Stimulated activated CD8-positive, alpha-beta memory T cell treated with anti-CD3 and anti-CD28 coated beads, Interleukin-7, amount 100 ng/mL, for 48 hours (primary cell): ENCODE results near the gene FOXL3.
"Not testable (repeated sequence)": the region's sequence is repeated elsewhere in the genome, so short reads cannot be mapped to it uniquely, and the experiment has no call there.

Source experiments
- DNase-seq, 2 donors: peaks; one replicate each; pipeline ENCODE4 v3.0.0-alpha.2; 2020; ENCODE audit warnings: low read depth in 1 of 2; ENCODE audit errors: extremely low read depth in 1 of 2

The FOXL3 gene

GRCh38 chr7:289756-290553, at the start of gene FOXL3:
Gene FOXL3 (plus strand): TSS chr7:290170. CDS start chr7:290170, 0 bp downstream.
- DNase-seq, result no peak

- DNase-seq, result peak in 1 of 2 donors; percentile 10
Measured at GRCh38 chr7:240887-241421, 49.0 kb upstream of the FOXL3 start.

GRCh38 chr7:241513-241912, 48.5 kb upstream of the FOXL3 start:
- no peak for DNase-seq

- not testable (repeated sequence) for DNase-seq
Measured at GRCh38 chr7:242826-243579, 47.0 kb upstream of the FOXL3 start.

GRCh38 chr7:243580-243978, 46.4 kb upstream of the FOXL3 start:
- not testable (repeated sequence) for DNase-seq

- no peak for DNase-seq
Measured at GRCh38 chr7:244974-245373, 45.0 kb upstream of the FOXL3 start.

GRCh38 chr7:245574-246295, 44.2 kb upstream of the FOXL3 start:
- no peak for DNase-seq

GRCh38 chr7:246451-246850, 43.5 kb upstream of the FOXL3 start:
- DNase-seq, result no peak

GRCh38 chr7:247181-247580, 42.8 kb upstream of the FOXL3 start:
- no peak for DNase-seq

GRCh38 chr7:247636-248035, 42.3 kb upstream of the FOXL3 start:
- DNase-seq, result no peak

GRCh38 chr7:248732-249435, 41.1 kb upstream of the FOXL3 start:
- no peak for DNase-seq

- DNase-seq, result no peak
Measured at GRCh38 chr7:249989-250388, 40.0 kb upstream of the FOXL3 start.

GRCh38 chr7:250523-250922, 39.4 kb upstream of the FOXL3 start:
- DNase-seq, result no peak

- DNase-seq, result no peak
Measured at GRCh38 chr7:251005-251404, 39.0 kb upstream of the FOXL3 start.

GRCh38 chr7:251446-252175, 38.4 kb upstream of the FOXL3 start:
- DNase-seq, result no peak

GRCh38 chr7:252216-252965, 37.6 kb upstream of the FOXL3 start:
- DNase-seq, result no peak

- no peak for DNase-seq
Measured at GRCh38 chr7:252981-253380, 37.0 kb upstream of the FOXL3 start.

GRCh38 chr7:253581-254336, 36.2 kb upstream of the FOXL3 start:
- DNase-seq, result no peak
